H1 (cell line): ENCODE measurements around the gene ACTL10. TPM values are rescaled to one million over a fixed set of nuclear protein-coding genes. Genes with fewer than 3 reads are reported as not detected.

Experiments
- CTCF ChIA-PET: fragments of 300-600 bp; sonication (Branson Sonifier 250); formaldehyde crosslinking; loops from one replicate; lab custom pipeline; 2021; ENCODE audit not compliant: partially characterized antibody; lab: Charles Lee
- POLR2A ChIA-PET: fragments of 300-600 bp; sonication (Branson Sonifier 250); formaldehyde crosslinking; loops from one replicate; lab custom pipeline; 2021; ENCODE audit warnings: inconsistent platforms; ENCODE audit not compliant: partially characterized antibody; lab: Charles Lee
- DNase-seq, 2 experiments: peaks; one replicate each; pipeline versions ENCODE4 v3.0.0 to v3.0.0-alpha.2; 2010 to 2022; ENCODE audit warnings: low spot score in 2 of 2, low read depth in 1 of 2, mixed read lengths in 1 of 2
- FAIRE-seq: peaks from 2 replicates; lab custom pipeline; 2011; peaks lifted over from hg19 to GRCh38; lab: Jason Lieb, UNC
- H2AFZ ChIP-seq: 2 replicates; pipeline ENCODE4 v1.8.1; 2012; ENCODE audit warnings: low read length, inconsistent platforms
- H2AK5ac ChIP-seq: 2 replicates; pipeline ENCODE4 v1.6.1; 2013; ENCODE audit warnings: low read depth, low read length
- H2BK120ac ChIP-seq: replicated peaks from 2 replicates; pipeline ENCODE3; 2013; ENCODE audit warnings: low read depth, low read length, inconsistent platforms
- H2BK12ac ChIP-seq: 2 replicates; pipeline ENCODE4 v1.6.1; 2013; ENCODE audit warnings: low read depth, low read length
- H2BK15ac ChIP-seq: 2 replicates; pipeline ENCODE4 v1.6.1; 2013; ENCODE audit warnings: low read length
- H2BK20ac ChIP-seq: 2 replicates; pipeline ENCODE4 v1.6.1; 2013; ENCODE audit warnings: low read length
- H2BK5ac ChIP-seq: 2 replicates; pipeline ENCODE4 v1.6.1; 2013; ENCODE audit warnings: low read depth, low read length
- H3K14ac ChIP-seq: 2 replicates; pipeline ENCODE4 v1.6.1; 2013; ENCODE audit warnings: inconsistent platforms; ENCODE audit not compliant: insufficient read length
- H3K18ac ChIP-seq: 2 replicates; pipeline ENCODE4 v1.6.1; 2013; ENCODE audit warnings: low read length; ENCODE audit errors: extremely low read depth
- H3K23ac ChIP-seq: 2 replicates; pipeline ENCODE4 v1.6.1; 2013; ENCODE audit warnings: inconsistent platforms; ENCODE audit not compliant: insufficient read length
- H3K23me2 ChIP-seq: 2 replicates; pipeline ENCODE4 v1.6.1; 2013; ENCODE audit warnings: low read depth, low read length
- H3K27ac ChIP-seq: 2 replicates; pipeline ENCODE4 v1.6.1; 2011; ENCODE audit warnings: low read depth, low read length, inconsistent platforms
- H3K27me3 ChIP-seq, 4 experiments: replicated peaks in 1 of 4; 1 replicate in 1 of 4; 2 replicates in 3 of 4; pipeline versions ENCODE4 v1.6.1 to v1.8.1; 2011 to 2013; ENCODE audit warnings: low read length in 3 of 4, mild to moderate bottlenecking in 3 of 4, inconsistent platforms in 2 of 4, mixed read lengths in 2 of 4, moderate library complexity in 1 of 4; ENCODE audit not compliant: control insufficient read depth in 3 of 4, insufficient read depth in 3 of 4; ENCODE audit errors: extremely low read depth in 1 of 4
- H3K36me3 ChIP-seq, 4 experiments: 2 replicates each; pipeline versions ENCODE4 v1.6.1 to v1.8.1; 2011 to 2013; ENCODE audit warnings: mild to moderate bottlenecking in 4 of 4, low read length in 3 of 4, moderate library complexity in 2 of 4, control low read depth in 1 of 4, inconsistent platforms in 1 of 4; ENCODE audit not compliant: insufficient read depth in 4 of 4, control insufficient read depth in 2 of 4
- H3K4ac ChIP-seq: replicated peaks from 2 replicates; pipeline ENCODE3; 2013; ENCODE audit warnings: low read length, low read depth, mixed read lengths, inconsistent platforms; ENCODE audit not compliant: insufficient read length
- H3K4me1 ChIP-seq, 4 experiments: replicated peaks in 1 of 4; 1 replicate in 1 of 4; 2 replicates in 3 of 4; pipeline versions ENCODE4 v1.6.1 to v1.8.1; 2011 to 2013; ENCODE audit warnings: low read length in 3 of 4, inconsistent platforms in 2 of 4, mixed read lengths in 1 of 4; ENCODE audit not compliant: insufficient read depth in 4 of 4, control insufficient read depth in 3 of 4
- H3K4me2 ChIP-seq, 2 experiments: 2 replicates each; pipeline versions ENCODE4 v1.6.1 to v1.8.1; 2011 to 2013; ENCODE audit warnings: low read depth in 2 of 2, low read length in 2 of 2, control low read depth in 1 of 2, inconsistent platforms in 1 of 2, mild to moderate bottlenecking in 1 of 2; ENCODE audit not compliant: insufficient read depth in 1 of 2
- H3K4me3 ChIP-seq, 4 experiments: fragments of 200-600, 300-600 bp in 1 of 4; sonication (generic), shearing (Covaris generic), sonication (Bioruptor Twin) in 1 of 4; 2 replicates each; pipeline versions ENCODE4 v1.5.1 to v1.8.1; 2011 to 2016; ENCODE audit warnings: low read length in 4 of 4, low read depth in 3 of 4, control low read depth in 2 of 4, inconsistent platforms in 2 of 4, mild to moderate bottlenecking in 2 of 4, mixed read lengths in 1 of 4, moderate library complexity in 1 of 4; ENCODE audit not compliant: insufficient read depth in 2 of 4; ENCODE audit errors: extremely low read depth in 1 of 4
- H3K56ac ChIP-seq: replicated peaks from 2 replicates; pipeline ENCODE3; 2013; ENCODE audit warnings: low read depth, mild to moderate bottlenecking, mixed read lengths, low read length, inconsistent platforms; ENCODE audit not compliant: insufficient read length
- H3K79me1 ChIP-seq: 2 replicates; pipeline ENCODE4 v1.6.1; 2013; ENCODE audit warnings: low read depth, low read length, control low read depth
- H3K79me2 ChIP-seq, 2 experiments: 2 replicates each; pipeline versions ENCODE4 v1.6.1 to v1.8.1; 2012 to 2013; ENCODE audit warnings: low read length in 2 of 2, mild to moderate bottlenecking in 2 of 2, inconsistent platforms in 1 of 2; ENCODE audit not compliant: insufficient read depth in 2 of 2, control insufficient read depth in 1 of 2
- H3K9ac ChIP-seq, 4 experiments: replicated peaks in 1 of 4; 1 replicate in 1 of 4; 2 replicates in 3 of 4; pipeline versions ENCODE4 v1.6.1 to v1.8.1; 2011 to 2013; ENCODE audit warnings: low read depth in 3 of 4, low read length in 3 of 4, control low read depth in 2 of 4, mild to moderate bottlenecking in 2 of 4, moderate library complexity in 2 of 4, inconsistent platforms in 1 of 4; ENCODE audit errors: extremely low read depth in 1 of 4
- H3K9me3 ChIP-seq, 2 experiments: 2 replicates each; pipeline versions ENCODE4 v1.6.1 to v1.8.1; 2012 to 2013; ENCODE audit warnings: mild to moderate bottlenecking in 2 of 2, moderate library complexity in 2 of 2, control low read depth in 1 of 2, inconsistent platforms in 1 of 2, low read depth in 1 of 2, low read length in 1 of 2, mixed read lengths in 1 of 2; ENCODE audit not compliant: insufficient read depth in 2 of 2
- H4K20me1 ChIP-seq, 2 experiments: replicated peaks in 1 of 2; 2 replicates each; pipeline versions ENCODE3 to v1.8.1; 2011 to 2013; ENCODE audit warnings: inconsistent platforms in 2 of 2, low read length in 2 of 2, mild to moderate bottlenecking in 1 of 2; ENCODE audit not compliant: insufficient read depth in 2 of 2, control insufficient read depth in 1 of 2
- H4K5ac ChIP-seq: 2 replicates; pipeline ENCODE4 v1.6.1; 2013; ENCODE audit warnings: low read length, low read depth, mixed read lengths, inconsistent platforms; ENCODE audit not compliant: insufficient read length
- H4K8ac ChIP-seq: 2 replicates; pipeline ENCODE4 v1.8.0; 2013; ENCODE audit warnings: mild to moderate bottlenecking, moderate library complexity, low read length, inconsistent platforms; ENCODE audit not compliant: insufficient read depth; ENCODE audit errors: extremely low read depth
- H4K91ac ChIP-seq: replicated peaks from 2 replicates; pipeline ENCODE3; 2013; ENCODE audit warnings: low read length, mixed read lengths, inconsistent platforms; ENCODE audit not compliant: insufficient read length
- BACH1 ChIP-seq: IDR thresholded peaks from 2 replicates; pipeline ENCODE4 v1.6.1; 2012; ENCODE audit warnings: low read length, improper control_type of control experiment
- BCL11A ChIP-seq, 2 experiments: IDR thresholded peaks; one replicate each; pipeline ENCODE4 v1.6.1; 2011; ENCODE audit warnings: low read depth in 2 of 2, low read length in 2 of 2, mild to moderate bottlenecking in 2 of 2
- CHD2 ChIP-seq: IDR thresholded peaks from 2 replicates; pipeline ENCODE4 v1.6.1; 2012; ENCODE audit warnings: low read length, improper control_type of control experiment
- EGR1 ChIP-seq: IDR thresholded peaks from 2 replicates; pipeline ENCODE4 v1.6.1; 2011; ENCODE audit warnings: low read depth, low read length, borderline replicate concordance
- FOSL1 ChIP-seq: IDR thresholded peaks from 2 replicates; pipeline ENCODE4 v1.6.1; 2011; ENCODE audit warnings: mild to moderate bottlenecking, low read depth, low read length, moderate library complexity; ENCODE audit not compliant: insufficient read depth
- WGBS, 2 experiments: shearing (Covaris generic) in 1 of 2; methylation state at CpG; one replicate each; pipeline versions ENCODE4 v1.1.6 to v1.1.7; 2013 to 2015; ENCODE audit warnings: low lambda C conversion rate in 2 of 2, mixed read lengths in 2 of 2, inconsistent platforms in 1 of 2, low coverage in 1 of 2, missing lambda C conversion rate in 1 of 2; ENCODE audit not compliant: insufficient replicate concordance in 2 of 2, insufficient coverage in 1 of 2, insufficient read length in 1 of 2; ENCODE audit errors: extremely low coverage in 1 of 2, missing lambda C conversion rate in 1 of 2; 5-methylcytosine and 5-hydroxymethylcytosine counted together
- polyA plus RNA-seq, 7 experiments: library from polyadenylated mRNA; depleted of rRNA in 3 of 7; stranded (reverse) in 5 of 7; unstranded in 2 of 7; fragments of >200 nt in 5 of 7; fragments of 200-250 nt in 2 of 7; gene quantifications; 1 replicate in 5 of 7; 2 replicates in 1 of 7; 4 replicates in 1 of 7; pipeline versions ENCODE4 v1.2.1 to v1.2.3, GENCODE V29; 2011 to 2013; ENCODE audit warnings: missing spikeins in 2 of 7, mixed read lengths in 2 of 7
- total RNA-seq: library from RNA; stranded (reverse); fragmentation: NEBNext Ultra II Directional; extraction: Animal tissue kit (Norgen Biotek cat#: 25700); gene quantifications from 2 replicates; pipeline ENCODE4 v1.2.1, GENCODE V29; 2021
- TF ChIP-seq, protein P1 (sequence below): IDR thresholded peaks from 2 replicates; pipeline ENCODE4 v1.6.1; 2012; ENCODE audit warnings: inconsistent platforms

The ACTL10 gene
- total and polyA plus RNA-seq, 2 of the 8 experiments (the other 6 are each of a cell fraction or from before 2014, with no cell fraction given), result 0.26 TPM; not detected in 1

DNA sequence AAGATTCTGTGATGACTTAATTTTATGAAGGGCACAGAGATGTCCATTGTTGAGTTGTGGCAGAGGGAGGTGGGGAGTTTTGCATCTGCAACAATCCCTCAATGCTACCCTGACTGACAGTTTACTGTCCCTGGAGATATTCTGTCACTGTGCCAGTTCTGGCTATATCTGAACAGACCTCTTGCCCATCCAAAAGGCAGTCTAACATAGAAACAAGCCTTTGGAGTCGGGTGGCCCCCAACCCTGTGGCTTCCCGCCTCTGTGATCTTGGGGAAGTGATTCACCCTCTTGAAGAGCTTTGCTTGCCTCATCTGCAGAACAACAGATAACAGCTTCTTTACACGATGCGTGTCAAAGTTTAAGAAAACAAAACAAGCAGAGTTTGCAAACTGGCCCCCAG, 23.2 kb downstream of the ACTL10 start:
- Histone ChIP-seq H4K5ac (no peak overlapping the region), H3K79me1 (peaks cover 5% of the 10 kb centered on the region; the same call in 1 of the 2 replicates), H2BK20ac (no peak overlapping the region), H3K27me3 (peaks cover 0 to 9% (median 2%) of the 10 kb centered on the region in 4 experiments; a peak in 4 of 7 replicates), H3K4me3 (no peak overlapping the region), H3K4me1 (peaks cover 0 to 27% (median 19%) of the 10 kb centered on the region in 4 experiments; a peak in 6 of 7 replicates), H3K79me2 (peaks cover 0 to 7% of the 10 kb centered on the region in 2 experiments; a peak in 2 of 4 replicates)
- no peak for DNase-seq
- TF ChIP-seq BACH1 (no peak), EGR1 (no peak), FOSL1 (no peak), BCL11A (IDR thresholded peaks at IDR 0.05; ENCODE audit: low read depth in 2 of 2, low read length in 2 of 2) (no peak), CHD2 (no peak)
- TF ChIP-seq, protein P1, sequence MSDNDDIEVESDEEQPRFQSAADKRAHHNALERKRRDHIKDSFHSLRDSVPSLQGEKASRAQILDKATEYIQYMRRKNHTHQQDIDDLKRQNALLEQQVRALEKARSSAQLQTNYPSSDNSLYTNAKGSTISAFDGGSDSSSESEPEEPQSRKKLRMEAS, result no peak
- TF ChIP-seq, all 59 proteins: peak for 0
- Histone ChIP-seq H4K91ac (no peak overlapping the region), H2BK12ac (no peak overlapping the region), H3K23ac (no peak overlapping the region), H2AFZ (no peak overlapping the region), H3K23me2 (peaks cover 7% of the 10 kb centered on the region), H2BK15ac (no peak overlapping the region), H3K14ac (no peak overlapping the region), H4K20me1 (peaks cover 0 to 5% of the 10 kb centered on the region in 2 experiments), H3K9me3 (no peaks in the 10 kb centered on the region), H3K36me3 (no peaks in the 10 kb centered on the region), H2AK5ac (no peak overlapping the region; the same call in 1 of the 2 replicates), H2BK5ac (no peak overlapping the region), H3K4me2 (no peak overlapping the region), H4K8ac (no peak overlapping the region; the same call in 1 of the 2 replicates), H3K56ac (no peak overlapping the region), H3K18ac (no peak overlapping the region), H3K27ac (no peak overlapping the region), H3K9ac (no peak overlapping the region), H3K4ac (no peak overlapping the region), H2BK120ac (no peak overlapping the region)
- ChIA-PET POLR2A (interaction anchor here (0.8 to 2.8 kb wide), 3 partner anchors 10 to 15 kb away, joined by 3 to 10 read pairs (median 4); partner anchors contain the start of gene NECAB3), CTCF (interaction anchor here (1.4 kb wide), 1 partner anchor 15 kb away, joined by 4 read pairs; no protein-coding TSS in a partner anchor)
- 58% methylated on average over 4 of the region's 4 CpGs; no CpG with 5 or more reads in 1 of the 2 experiments for WGBS, 2 experiments
- no peak for FAIRE-seq
